T1000 (cell line): ENCODE results near the gene MORC4.

ENCODE experiments used
- DNase-seq: peaks from one replicate; lab custom pipeline; 2025; ENCODE audit warnings: mixed read lengths; lab: John Stamatoyannopoulos, UW

MORC4 gene

GRCh38 chrX:106906361-106906760, 93.7 kb downstream of the MORC4 start:
- no peak for DNase-seq

DNA sequence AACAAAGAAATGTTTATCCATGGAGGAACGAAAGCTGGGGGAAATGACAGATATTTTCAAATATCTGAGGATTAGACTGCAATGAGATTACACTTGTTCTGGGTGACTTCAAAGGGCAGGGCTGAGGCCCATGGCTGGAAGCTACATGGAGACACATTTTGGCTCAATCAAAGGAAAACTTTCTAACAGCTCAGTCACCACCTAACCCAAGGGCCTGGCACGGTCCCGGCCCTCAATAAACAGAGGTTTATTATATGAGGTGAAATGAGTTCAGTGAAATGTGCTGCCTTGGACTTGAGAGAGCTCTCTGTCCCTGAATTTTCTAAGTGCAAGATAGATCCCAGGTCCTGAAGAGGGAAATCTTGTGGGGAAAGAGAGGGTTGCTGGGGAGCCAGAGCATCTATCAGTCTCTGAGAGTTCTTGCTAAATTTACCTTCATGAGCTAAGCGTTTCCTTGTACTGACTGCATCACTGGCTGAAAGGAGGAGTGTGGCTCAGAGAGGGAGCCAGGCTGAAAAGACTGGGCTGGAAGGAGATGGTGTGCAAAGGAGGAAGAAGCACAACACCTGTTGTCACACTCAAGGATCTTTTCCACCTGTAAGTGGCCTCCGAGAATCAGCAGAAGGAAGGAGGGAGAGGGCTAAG, 94.8 kb downstream of the MORC4 start:
- no peak for DNase-seq

DNA sequence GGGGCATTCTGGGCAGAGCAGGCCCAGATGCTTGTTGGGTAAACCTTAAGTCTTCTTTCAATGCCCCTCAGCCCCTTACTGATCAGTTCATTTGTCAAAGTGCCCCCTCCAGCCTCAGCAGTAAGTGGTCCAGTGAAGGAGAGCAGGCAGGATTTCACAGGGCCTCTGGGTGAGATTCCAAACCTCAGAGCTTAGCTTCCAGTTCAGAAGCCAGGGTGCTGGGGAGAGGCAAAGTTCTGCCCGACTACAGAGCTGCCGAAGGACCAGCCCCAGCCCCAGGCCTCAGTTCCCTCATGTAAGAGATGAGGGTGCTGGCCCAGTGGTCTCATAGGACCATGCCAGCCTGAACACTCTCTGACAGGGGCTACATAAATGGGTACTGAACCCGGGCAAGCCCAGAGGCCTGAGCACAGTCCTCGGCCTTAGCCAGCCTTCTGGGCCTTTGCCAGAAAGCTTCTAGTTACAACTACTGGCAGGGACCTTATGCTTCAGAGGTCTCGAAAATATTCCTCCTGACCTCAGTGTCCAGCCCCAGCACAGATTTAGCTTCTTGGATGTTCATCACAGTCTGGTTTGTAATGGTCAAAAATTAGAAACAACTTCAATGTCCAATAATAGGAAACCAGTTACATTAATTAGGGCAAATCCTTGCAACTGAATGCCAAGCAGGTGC, 96.0 kb downstream of the MORC4 start:
- no peak for DNase-seq

DNA sequence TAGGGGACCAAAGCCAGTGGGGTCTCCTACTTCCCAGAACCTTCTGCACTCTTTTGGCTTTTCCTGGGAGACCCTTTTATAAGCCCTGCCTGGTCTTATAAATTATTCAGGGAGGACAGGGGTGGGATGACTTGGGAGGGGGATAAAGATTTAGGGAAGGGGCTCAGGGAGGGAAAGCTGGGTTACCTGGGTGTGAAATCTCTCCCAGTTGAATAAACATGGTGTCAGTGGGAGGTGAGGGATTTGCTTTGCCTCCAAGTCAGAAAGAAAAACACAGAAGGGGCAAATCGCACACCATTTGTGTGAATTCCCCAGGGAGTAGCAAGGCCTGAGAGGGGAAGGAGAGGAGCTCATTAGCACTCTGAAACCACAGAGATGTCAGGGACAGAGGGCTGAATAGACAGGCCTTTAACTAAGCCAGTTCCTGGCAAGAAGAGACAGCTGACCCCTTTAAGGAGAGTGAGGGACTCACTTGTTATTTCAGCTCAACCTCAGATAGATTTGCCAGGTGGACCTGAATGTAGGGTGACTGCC, 96.7 kb downstream of the MORC4 start, which contains the start of gene RIPPLY1:
Gene RIPPLY1 (minus strand): TSS at position 51 of the 534 bp plus-strand sequence. CDS start 54 bp downstream, outside the sequence.
- no peak for DNase-seq

DNA sequence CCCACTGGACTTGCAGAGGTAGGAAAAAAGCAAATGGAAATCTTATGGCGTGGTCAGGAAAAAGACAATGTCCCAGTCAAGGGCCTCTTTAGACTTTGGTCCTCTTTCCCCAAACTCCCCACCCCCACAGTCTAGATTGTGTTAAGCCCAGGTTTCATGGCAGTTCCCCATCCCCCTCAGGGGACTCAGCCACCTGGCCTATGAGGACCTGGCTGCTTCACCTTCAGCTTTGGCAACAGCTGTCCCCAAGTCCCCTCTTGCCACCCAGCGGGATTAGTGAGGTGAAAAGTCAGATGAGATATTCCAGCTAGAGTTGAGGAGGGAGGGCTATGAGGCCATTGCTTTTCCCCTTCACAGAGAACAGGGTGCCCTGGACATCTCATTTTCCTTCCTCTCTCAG, 97.3 kb downstream of the MORC4 start:
- DNase-seq, result no peak

- DNase-seq, result no peak
Measured at GRCh38 chrX:106901781-106902219, 98.2 kb downstream of the MORC4 start.

- DNase-seq, result no peak
Measured at GRCh38 chrX:106901341-106901740, 98.7 kb downstream of the MORC4 start.

- no peak for DNase-seq
Measured at GRCh38 chrX:106899841-106900240, 100.2 kb downstream of the MORC4 start.

GRCh38 chrX:106899276-106899675, 100.7 kb downstream of the MORC4 start:
- DNase-seq, result no peak

DNA sequence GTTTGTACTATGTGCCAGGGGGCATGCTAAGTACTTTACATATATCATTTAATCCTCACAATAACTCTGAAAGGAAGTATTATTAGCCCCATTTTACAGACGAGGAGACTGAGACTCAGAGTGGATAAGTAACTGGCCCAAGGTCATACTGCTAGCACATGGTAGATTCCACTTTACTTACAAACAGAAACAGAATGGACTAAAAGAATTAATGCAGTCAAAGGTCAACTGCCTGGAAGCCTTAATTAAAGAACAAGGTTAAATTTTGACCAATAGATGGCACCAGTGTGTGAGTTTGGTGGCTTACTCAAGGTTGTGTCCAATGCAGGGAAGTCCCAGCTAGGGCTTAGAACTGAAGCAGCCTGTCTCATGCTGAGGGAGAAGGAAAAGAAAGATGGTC, 101.5 kb downstream of the MORC4 start:
- DNase-seq, result no peak

DNA sequence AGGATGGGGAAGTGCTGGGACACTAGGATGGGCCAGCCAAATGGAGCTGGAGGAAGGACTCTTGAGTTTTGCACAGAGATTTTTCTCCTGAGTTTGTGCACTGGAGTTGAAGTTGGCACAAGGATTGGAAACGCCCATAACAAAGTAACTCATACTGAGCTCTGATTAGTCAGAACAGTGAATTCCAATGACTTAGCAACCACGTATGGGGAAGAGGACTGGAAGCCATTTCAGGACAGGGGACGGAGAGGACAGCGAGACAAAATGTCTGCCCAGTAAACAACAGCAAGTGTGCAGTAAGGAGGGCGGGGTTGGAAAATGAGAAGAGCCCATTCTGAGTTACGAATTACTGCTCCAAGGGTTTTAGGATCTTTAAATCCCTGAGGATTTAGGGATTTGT, 102.8 kb downstream of the MORC4 start:
- DNase-seq, result no peak

DNA sequence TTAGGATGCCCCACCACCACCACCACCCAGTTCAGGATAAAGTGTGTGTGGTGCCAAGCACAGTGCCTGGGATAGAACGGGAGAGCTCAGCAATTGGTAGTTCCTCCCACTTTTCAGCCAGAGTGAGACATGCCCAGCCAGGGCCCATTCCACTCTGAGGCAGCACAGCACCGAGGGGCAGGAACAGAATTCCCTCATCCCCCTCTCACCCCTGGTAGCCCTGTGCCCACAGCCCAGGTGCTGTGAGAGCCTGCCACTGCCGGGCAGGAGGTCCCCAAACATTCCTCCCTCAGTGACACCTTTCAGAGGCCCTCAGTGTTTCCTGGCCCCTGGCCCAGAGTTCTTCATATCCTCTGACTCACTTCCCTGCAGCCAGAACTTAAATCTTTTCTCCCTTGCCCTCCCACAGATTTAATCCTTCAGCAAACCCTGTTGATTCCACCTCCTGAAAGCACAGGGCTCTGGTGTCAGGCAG, 105.0 kb downstream of the MORC4 start:
- DNase-seq, result peak; percentile 11

DNA sequence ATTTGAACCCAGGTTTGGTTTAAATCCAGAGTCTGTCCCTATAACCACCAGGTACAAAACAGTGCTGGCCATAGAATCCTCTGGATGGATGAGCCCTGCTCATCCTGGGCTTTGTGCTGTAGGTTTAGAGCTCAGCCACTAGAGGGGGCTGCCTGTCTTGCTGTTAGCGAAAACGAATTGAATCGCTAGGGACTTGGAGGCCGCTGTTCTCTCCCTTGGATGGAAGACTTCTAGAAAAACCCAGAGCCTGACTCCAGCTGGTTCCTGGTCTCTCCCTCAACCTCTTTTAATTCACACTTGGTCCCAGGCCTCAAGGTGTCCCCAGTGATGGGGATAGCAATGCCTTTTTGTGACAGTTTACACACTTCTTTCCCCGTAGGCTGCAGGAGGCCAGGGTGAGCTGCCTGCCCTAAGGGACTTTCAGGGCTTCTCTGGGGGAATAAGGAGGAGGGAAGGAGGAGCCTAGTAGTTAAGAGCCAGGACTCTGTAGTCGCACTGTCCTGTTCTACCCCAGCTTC, 105.6 kb downstream of the MORC4 start:
- DNase-seq, result peak; percentile 8

- no peak for DNase-seq
Measured at GRCh38 chrX:106891762-106892460, 108.1 kb downstream of the MORC4 start.
